Epithelial cell of proximal tubule (primary cell): ENCODE measurements around the gene GXYLT2. TPM values are rescaled to one million over a fixed set of nuclear protein-coding genes. Genes with fewer than 3 reads are reported as not detected.

Source experiments
- DNase-seq: peaks from one replicate; pipeline ENCODE4 v3.0.0-alpha.2; 2011; ENCODE audit warnings: low read depth
- H3K4me3 ChIP-seq: 2 replicates; pipeline ENCODE4 v1.5.1; 2011; ENCODE audit warnings: low read depth, mild to moderate bottlenecking, low read length
- CTCF ChIP-seq: conservative IDR thresholded peaks from 2 replicates; pipeline ENCODE4 v1.5.1; 2012; ENCODE audit warnings: low read depth, mild to moderate bottlenecking, low read length
- total RNA-seq: library from RNA; depleted of rRNA; stranded (reverse); fragments of >200 nt; gene quantifications from 2 replicates; pipeline ENCODE4 v1.2.3, GENCODE V29; 2015

GXYLT2 gene
- total RNA-seq, 1 donor from 2014 or later: 1.6 TPM

DNA sequence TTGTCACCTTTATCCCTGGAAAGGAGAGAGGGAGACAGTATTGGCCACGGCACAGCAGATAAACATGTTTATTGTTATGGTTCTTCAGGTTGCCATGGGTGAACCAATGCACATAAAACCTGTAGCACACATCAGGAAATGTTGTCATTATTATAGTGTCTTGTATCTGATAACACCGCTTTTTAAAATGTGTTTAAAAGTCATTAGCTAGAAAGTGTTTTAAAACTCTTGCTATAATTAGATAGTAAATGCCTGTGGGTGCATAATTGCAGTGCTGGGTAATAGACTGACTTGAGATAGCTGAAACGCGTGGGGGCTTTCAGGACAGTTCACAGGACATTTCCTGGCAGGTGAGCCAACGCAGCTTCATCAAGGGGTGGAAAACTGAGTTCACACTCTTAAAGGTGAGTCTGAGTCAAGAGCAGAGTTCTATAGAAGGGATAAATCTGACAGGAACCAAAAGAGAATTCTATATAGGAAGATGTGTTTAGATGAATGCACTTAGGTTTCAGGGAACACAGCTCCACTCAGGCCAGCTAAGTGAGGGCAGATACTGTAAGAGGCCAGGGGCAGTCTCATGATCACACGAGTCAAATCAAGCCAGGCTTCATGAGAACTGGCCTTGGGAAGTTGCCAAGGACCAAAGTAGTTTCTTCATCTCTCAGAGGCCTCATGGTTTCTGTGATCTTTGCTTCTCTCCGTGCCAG is 73.1 kb downstream of the GXYLT2 start:
- H3K4me3 ChIP-seq: no peak overlapping the region
- DNase-seq: peak; percentile 15
- TF ChIP-seq CTCF: no peak

- no peak for DNase-seq
- TF ChIP-seq CTCF: no peak
- no peak overlapping the region for H3K4me3 ChIP-seq
Measured at GRCh38 chr3:72961752-72962151, 73.9 kb downstream of the GXYLT2 start.

- no peak for DNase-seq
- TF ChIP-seq CTCF: no peak
- no peak overlapping the region for H3K4me3 ChIP-seq
Measured at GRCh38 chr3:72962317-72962716, 74.5 kb downstream of the GXYLT2 start.

DNA sequence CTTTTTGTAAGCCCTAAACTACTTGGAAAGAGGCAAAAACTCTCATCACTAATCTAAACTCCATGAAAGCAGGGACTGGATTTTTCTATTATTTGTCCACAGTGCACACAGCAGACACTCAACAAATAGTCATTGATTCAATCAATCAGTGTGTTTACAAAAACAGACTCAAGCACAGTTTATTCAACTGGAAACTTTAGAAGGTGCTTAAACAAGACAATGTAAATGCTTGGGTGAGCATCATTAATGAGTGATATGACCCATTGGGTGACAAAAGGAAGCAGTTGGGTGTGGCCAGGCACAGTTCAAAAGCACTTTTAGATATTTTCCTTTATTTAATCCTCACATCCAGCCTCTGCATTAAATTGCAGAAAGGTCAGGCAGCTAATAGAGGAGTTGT is 76.8 kb downstream of the GXYLT2 start:
- no peak for DNase-seq
- no peak overlapping the region for H3K4me3 ChIP-seq
- no peak for TF ChIP-seq CTCF

- no peak for DNase-seq
- no peak for TF ChIP-seq CTCF
- no peak overlapping the region for H3K4me3 ChIP-seq
Measured at GRCh38 chr3:72968266-72968664, 80.4 kb downstream of the GXYLT2 start.

DNA sequence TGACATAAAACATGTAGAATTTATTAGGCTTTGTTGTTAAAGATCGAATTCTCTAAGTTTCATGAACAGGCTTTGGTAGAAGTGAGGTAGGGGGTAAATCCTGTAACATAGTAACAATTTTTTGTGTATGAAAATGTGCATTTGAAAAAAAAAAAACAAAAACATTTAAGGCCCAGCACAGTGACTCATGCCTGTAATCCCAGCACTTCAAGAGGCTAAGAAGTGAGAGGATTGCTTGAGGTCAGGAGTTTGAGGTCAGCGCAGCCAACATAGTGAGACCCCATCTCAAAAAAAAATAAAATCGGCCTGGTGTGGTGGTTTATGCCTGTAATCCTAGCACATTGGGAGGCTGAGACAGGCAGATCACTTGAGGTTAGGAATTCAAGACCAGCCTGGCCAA is 81.9 kb downstream of the GXYLT2 start:
- no peak for TF ChIP-seq CTCF

GRCh38 chr3:72970942-72971341 is 83.1 kb downstream of the GXYLT2 start:
- no peak for TF ChIP-seq CTCF
- DNase-seq: no peak
- H3K4me3 ChIP-seq: no peak overlapping the region

More for the DNA sequence above, 81.9 kb downstream of the GXYLT2 start:
- no peak overlapping the region for H3K4me3 ChIP-seq
- no peak for DNase-seq
